OCI-LY7 (cell line): ENCODE measurements around the gene CTNNBL1. TPM values are rescaled to one million over a fixed set of nuclear protein-coding genes. Genes with fewer than 3 reads are reported as not detected.

Source experiments
- BruUV-seq: library from RNA; stranded (reverse); fragments of 400-500 nt; replicated peaks from 2 replicates; lab custom pipeline; 2021; lab: Mats Ljungman, UMichigan
- CTCF ChIA-PET: fragments of 300-600 bp; sonication (Branson Sonifier 250); formaldehyde crosslinking; loops from one replicate; lab custom pipeline; 2022; ENCODE audit warnings: antibody characterized with exemption; ENCODE audit not compliant: unreplicated experiment; lab: Charles Lee
- POLR2A ChIA-PET: fragments of 300-600 bp; sonication (Branson Sonifier 250); formaldehyde crosslinking; loops from one replicate; lab custom pipeline; 2022; ENCODE audit warnings: antibody characterized with exemption; lab: Charles Lee
- DNase-seq: peaks from one replicate; pipeline ENCODE4 v3.0.0-alpha.2; 2015; ENCODE audit warnings: low spot score
- H2AFZ ChIP-seq: fragments of 200-600 bp; sonication (generic), shearing (Covaris generic); 2 replicates; pipeline ENCODE4 v1.6.1; 2014; ENCODE audit warnings: mild to moderate bottlenecking, antibody characterized with exemption, low read length, moderate library complexity
- H3K27ac ChIP-seq: fragments of 200-600 bp; sonication (generic); 2 replicates; pipeline ENCODE4 v1.5.1; 2014; ENCODE audit warnings: mixed run types, low read depth, mild to moderate bottlenecking, moderate library complexity, low read length, inconsistent platforms; ENCODE audit not compliant: poor library complexity, severe bottlenecking
- H3K36me3 ChIP-seq: fragments of 200-600 bp; sonication (generic); 2 replicates; pipeline ENCODE4 v1.6.1; 2014; ENCODE audit warnings: mild to moderate bottlenecking, antibody characterized with exemption, low read length, moderate library complexity, mixed read lengths; ENCODE audit not compliant: insufficient read depth
- H3K4me1 ChIP-seq: fragments of 200-600 bp; sonication (generic); 2 replicates; pipeline ENCODE4 v1.5.1; 2014; ENCODE audit warnings: mild to moderate bottlenecking, low read length; ENCODE audit not compliant: insufficient read depth, poor library complexity, severe bottlenecking
- H3K4me2 ChIP-seq: fragments of 200-600 bp; sonication (generic); 2 replicates; pipeline ENCODE4 v1.6.1; 2014; ENCODE audit warnings: mild to moderate bottlenecking, low read length
- H3K4me3 ChIP-seq: fragments of 200-600 bp; sonication (generic); 2 replicates; pipeline ENCODE4 v1.5.1; 2014; ENCODE audit warnings: mild to moderate bottlenecking, low read depth, low read length; ENCODE audit not compliant: poor library complexity, severe bottlenecking
- H3K79me2 ChIP-seq: fragments of 200-600 bp; sonication (generic); 2 replicates; pipeline ENCODE4 v1.6.1; 2016; ENCODE audit warnings: low read depth, mild to moderate bottlenecking, low read length, moderate library complexity, mixed read lengths; ENCODE audit not compliant: insufficient read depth
- H3K9me2 ChIP-seq: fragments of 200-600 bp; sonication (generic); 2 replicates; pipeline ENCODE4 v1.6.1; 2016; ENCODE audit warnings: mild to moderate bottlenecking, low read length, mixed read lengths; ENCODE audit not compliant: insufficient read depth
- H3K9me3 ChIP-seq: fragments of 200-600 bp; sonication (generic); 2 replicates; pipeline ENCODE4 v1.6.1; 2014; ENCODE audit warnings: mild to moderate bottlenecking, mixed run types, low read length, mixed read lengths
- H4K20me1 ChIP-seq: fragments of 200-600 bp; sonication (generic); 2 replicates; pipeline ENCODE4 v1.6.1; 2014; ENCODE audit warnings: mild to moderate bottlenecking, antibody characterized with exemption, low read length, moderate library complexity, mixed read lengths; ENCODE audit not compliant: insufficient read depth
- CTCF ChIP-seq: fragments of 200-600 bp; sonication (generic); conservative IDR thresholded peaks from 2 replicates; pipeline ENCODE4 v1.5.1; 2014; ENCODE audit warnings: mild to moderate bottlenecking, antibody characterized with exemption, low read length, moderate library complexity, mixed read lengths
- EZH2phosphoT487 ChIP-seq: fragments of 200-600 bp; sonication (generic); IDR thresholded peaks from 2 replicates; pipeline ENCODE4 v1.6.1; 2018; ENCODE audit warnings: low read depth, borderline replicate concordance, mild to moderate bottlenecking, mixed run types, antibody characterized with exemption, low read length, moderate library complexity, mixed read lengths
- intact Hi-C: fragments of 100-400 bp; cut with micrococcal nuclease; formaldehyde crosslinking; loops from one replicate; pipeline ENCODE4 v1.10.0; 2022; ENCODE audit not compliant: unreplicated experiment
- total RNA-seq, 2 experiments: library from RNA; depleted of rRNA in 1 of 2; stranded (reverse); fragments of >200 nt in 1 of 2; shearing (Covaris generic) in 1 of 2; gene quantifications; 2 replicates each; pipeline ENCODE4 v1.2.3, GENCODE V29; 2014 to 2022

The CTNNBL1 gene
- total RNA-seq, 2 experiments from 2014 or later: 38.0 to 90.0 TPM

- Histone ChIP-seq H4K20me1 (no peaks in the 10 kb centered on the region), H3K4me2 (no peak overlapping the region), H3K79me2 (no peaks in the 10 kb centered on the region), H3K9me2 (no peaks in the 10 kb centered on the region), H3K9me3 (no peaks in the 10 kb centered on the region), H3K36me3 (peaks cover 6% of the 10 kb centered on the region; the same call in 1 of the 2 replicates), H3K4me1 (no peaks in the 10 kb centered on the region), H3K4me3 (no peak overlapping the region), H2AFZ (no peak overlapping the region), H3K27ac (no peak overlapping the region)
- ChIA-PET POLR2A (interaction anchor here (1.4 kb wide), 1 partner anchor 21 kb away, joined by 3 read pairs; no protein-coding TSS in a partner anchor), CTCF (no interaction called here)
- intact Hi-C loops: no loop called here
- TF ChIP-seq EZH2phosphoT487 (no peak), CTCF (no peak)
- no TSS peak for BruUV-seq
- no peak for DNase-seq
These were observed 143.1 kb downstream of the CTNNBL1 start for GRCh38 chr20:37836926-37837325.

- H4K20me1 ChIP-seq: no peaks in the 10 kb centered on the region
- H3K36me3 ChIP-seq: peaks cover 16% of the 10 kb centered on the region; the same call in 1 of the 2 replicates
- no peaks in the 10 kb centered on the region for H3K9me2 ChIP-seq
- no TSS peak for BruUV-seq
- CTCF ChIA-PET: no interaction called here
- no peak overlapping the region for H3K4me2 ChIP-seq
- intact Hi-C loops: no loop called here
- TF ChIP-seq CTCF: no peak
- no peak for TF ChIP-seq EZH2phosphoT487
- DNase-seq: no peak
- no peak overlapping the region for H3K27ac ChIP-seq
- H3K4me1 ChIP-seq: no peaks in the 10 kb centered on the region
- H2AFZ ChIP-seq: no peak overlapping the region
- no peaks in the 10 kb centered on the region for H3K9me3 ChIP-seq
- no peaks in the 10 kb centered on the region for H3K79me2 ChIP-seq
- no peak overlapping the region for H3K4me3 ChIP-seq
- POLR2A ChIA-PET: interaction anchor here (1.4 kb wide), 1 partner anchor 20 kb away, joined by 3 read pairs; no protein-coding TSS in a partner anchor
These were observed 144.1 kb downstream of the CTNNBL1 start for GRCh38 chr20:37837924-37838323.

GRCh38 chr20:37838769-37839431, 145.1 kb downstream of the CTNNBL1 start:
- Histone ChIP-seq H3K36me3 (peaks cover 19% of the 10 kb centered on the region; the same call in 1 of the 2 replicates), H2AFZ (no peak overlapping the region), H4K20me1 (no peaks in the 10 kb centered on the region), H3K4me1 (no peaks in the 10 kb centered on the region), H3K27ac (no peak overlapping the region), H3K4me2 (no peak overlapping the region), H3K4me3 (no peak overlapping the region), H3K9me3 (no peaks in the 10 kb centered on the region), H3K79me2 (no peaks in the 10 kb centered on the region), H3K9me2 (no peaks in the 10 kb centered on the region)
- DNase-seq: no peak
- BruUV-seq: no TSS peak
- ChIA-PET CTCF (no interaction called here), POLR2A (no interaction called here)
- intact Hi-C loops: no loop called here
- no peak for TF ChIP-seq CTCF
- no peak for TF ChIP-seq EZH2phosphoT487
